ENCODE data around the gene TMEM33. TPM values are rescaled to one million over a fixed set of nuclear protein-coding genes. Genes with fewer than 3 reads are reported as not detected.

Gene TMEM33
- total and polyA plus RNA-seq, 4 donors: 20.8 to 49.0 (median 31.7) TPM

GRCh38 chr4:41890085-41890484 lies 45.1 kb upstream of the TMEM33 start:
- no peak for DNase-seq (ENCODE audit: low spot score)
- H3K27ac ChIP-seq (ENCODE audit: low read depth in 1 of 2, low read length in 2 of 2): no peak overlapping the region
- H3K27me3 ChIP-seq (ENCODE audit: control insufficient read depth in 4 of 4, insufficient read depth in 4 of 4, low read length in 3 of 4): no peaks in the 10 kb centered on the region
- no peaks in the 10 kb centered on the region for H3K36me3 ChIP-seq (ENCODE audit: control insufficient read depth in 4 of 4, insufficient read depth in 3 of 4, low read depth in 1 of 4, low read length in 3 of 4)
- H3K9ac ChIP-seq (ENCODE audit: low read depth in 1 of 2, low read length in 2 of 2): no peak overlapping the region
- WGBS: 50% methylated on average over 2 of the region's 2 CpGs
- no peak overlapping the region for H3K4me3 ChIP-seq (ENCODE audit: low read depth in 1 of 3, low read length in 3 of 3)
- no peak for TF ChIP-seq REST (IDR thresholded peaks at IDR 0.05)
- TF ChIP-seq, protein P1, sequence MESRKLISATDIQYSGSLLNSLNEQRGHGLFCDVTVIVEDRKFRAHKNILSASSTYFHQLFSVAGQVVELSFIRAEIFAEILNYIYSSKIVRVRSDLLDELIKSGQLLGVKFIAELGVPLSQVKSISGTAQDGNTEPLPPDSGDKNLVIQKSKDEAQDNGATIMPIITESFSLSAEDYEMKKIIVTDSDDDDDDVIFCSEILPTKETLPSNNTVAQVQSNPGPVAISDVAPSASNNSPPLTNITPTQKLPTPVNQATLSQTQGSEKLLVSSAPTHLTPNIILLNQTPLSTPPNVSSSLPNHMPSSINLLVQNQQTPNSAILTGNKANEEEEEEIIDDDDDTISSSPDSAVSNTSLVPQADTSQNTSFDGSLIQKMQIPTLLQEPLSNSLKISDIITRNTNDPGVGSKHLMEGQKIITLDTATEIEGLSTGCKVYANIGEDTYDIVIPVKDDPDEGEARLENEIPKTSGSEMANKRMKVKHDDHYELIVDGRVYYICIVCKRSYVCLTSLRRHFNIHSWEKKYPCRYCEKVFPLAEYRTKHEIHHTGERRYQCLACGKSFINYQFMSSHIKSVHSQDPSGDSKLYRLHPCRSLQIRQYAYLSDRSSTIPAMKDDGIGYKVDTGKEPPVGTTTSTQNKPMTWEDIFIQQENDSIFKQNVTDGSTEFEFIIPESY (IDR thresholded peaks at IDR 0.05): no peak
- TF ChIP-seq RXRA (IDR thresholded peaks at IDR 0.05): no peak
- H3K9me3 ChIP-seq (ENCODE audit: control insufficient read depth in 4 of 4, low read length in 3 of 4): no peaks in the 10 kb centered on the region
- peaks cover 0 to 30% (median 24%) of the 10 kb centered on the region in 4 donors for H3K4me1 ChIP-seq (ENCODE audit: control insufficient read depth in 4 of 4, insufficient read depth in 4 of 4, low read length in 3 of 4)

- no peak for DNase-seq (ENCODE audit: low spot score)
- TF ChIP-seq, protein P2, sequence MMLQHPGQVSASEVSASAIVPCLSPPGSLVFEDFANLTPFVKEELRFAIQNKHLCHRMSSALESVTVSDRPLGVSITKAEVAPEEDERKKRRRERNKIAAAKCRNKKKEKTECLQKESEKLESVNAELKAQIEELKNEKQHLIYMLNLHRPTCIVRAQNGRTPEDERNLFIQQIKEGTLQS (IDR thresholded peaks at IDR 0.05): no peak
- TF ChIP-seq NR2F2 (IDR thresholded peaks at IDR 0.05) (no peak), RAD21 (IDR thresholded peaks at IDR 0.05) (no peak), TAF1 (conservative IDR thresholded peaks at IDR 0.05) (no peak), HNF4A (conservative IDR thresholded peaks at IDR 0.05) (no peak), SP1 (IDR thresholded peaks at IDR 0.05) (no peak), GABPA (IDR thresholded peaks at IDR 0.05 in 1 of 2, conservative IDR thresholded peaks at IDR 0.05 in 1 of 2) (no peak), FOXA2 (IDR thresholded peaks at IDR 0.05) (no peak), HNF4G (IDR thresholded peaks at IDR 0.05) (no peak)
- TF ChIP-seq, protein P1 (IDR thresholded peaks at IDR 0.05): no peak
- no peaks in the 10 kb centered on the region for H3K36me3 ChIP-seq (ENCODE audit: control insufficient read depth in 4 of 4, insufficient read depth in 3 of 4, low read depth in 1 of 4, low read length in 3 of 4)
- H3K27ac ChIP-seq (ENCODE audit: low read depth in 1 of 2, low read length in 2 of 2): no peak overlapping the region
- no peaks in the 10 kb centered on the region for H3K27me3 ChIP-seq (ENCODE audit: control insufficient read depth in 4 of 4, insufficient read depth in 4 of 4, low read length in 3 of 4)
- H3K9me3 ChIP-seq (ENCODE audit: control insufficient read depth in 4 of 4, low read length in 3 of 4): peaks cover 0 to 1% (median 0%) of the 10 kb centered on the region in 4 donors
- no peak overlapping the region for H3K4me3 ChIP-seq (ENCODE audit: low read depth in 1 of 3, low read length in 3 of 3)
- no peak overlapping the region for H3K9ac ChIP-seq (ENCODE audit: low read depth in 1 of 2, low read length in 2 of 2)
- no peaks in the 10 kb centered on the region for H3K4me1 ChIP-seq (ENCODE audit: control insufficient read depth in 4 of 4, insufficient read depth in 4 of 4, low read length in 3 of 4)
Measured at GRCh38 chr4:41896648-41897047, 38.6 kb upstream of the TMEM33 start.
